NCI-H1694 treated with DMSO at 0.1 percent for 48 hours (cell line): Measurements from ENCODE around the gene KRT77.
"Not testable (repeated sequence)": the region's sequence is repeated elsewhere in the genome, so short reads cannot be mapped to it uniquely, and the experiment has no call there.

Source experiments
- DNase-seq: peaks from one replicate; lab custom pipeline; 2025; lab: John Stamatoyannopoulos, UW

The KRT77 gene

DNA sequence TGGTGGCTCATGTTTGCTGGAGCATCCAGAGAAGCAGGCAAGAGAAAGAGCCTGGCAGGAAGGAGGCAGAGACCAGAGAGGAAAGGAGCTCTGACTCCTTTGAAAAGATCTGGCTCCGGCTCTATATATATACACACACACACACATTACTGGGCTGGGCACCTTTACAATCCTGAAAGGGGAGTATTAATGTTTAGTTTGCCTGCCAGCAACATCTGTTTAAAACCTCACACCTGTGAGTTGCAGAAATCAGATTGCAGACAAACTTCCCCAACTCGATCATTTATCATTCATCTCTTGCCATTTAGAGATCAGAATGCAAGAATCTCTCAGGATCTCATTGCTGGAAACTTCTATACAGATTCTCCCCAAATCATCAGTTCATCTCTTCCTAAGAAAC lies at the start of gene KRT77:
Gene KRT77 (minus strand): TSS at position 101 of the 400 bp plus-strand sequence. CDS start 90 bp downstream, at position 11.
- no peak for DNase-seq

DNA sequence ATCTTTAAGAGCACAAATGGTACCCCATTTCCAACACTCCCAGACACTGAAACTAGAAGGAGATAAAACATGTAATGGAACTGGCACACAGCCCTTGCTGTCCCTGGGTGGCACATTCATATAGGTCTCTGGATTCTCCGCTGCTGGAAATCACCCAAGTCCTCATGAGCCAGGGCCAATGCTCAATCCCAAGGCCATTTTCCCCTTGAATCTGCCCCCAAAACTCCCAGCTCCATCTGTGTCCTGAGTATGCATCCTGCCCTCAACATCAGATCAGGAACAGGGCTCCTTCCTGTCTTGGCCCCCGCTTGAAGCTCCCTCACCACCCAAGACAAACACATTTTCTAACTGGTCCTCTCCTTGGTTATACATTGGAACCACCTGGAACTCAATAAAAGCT lies 49.2 kb upstream of the KRT77 start:
- no peak for DNase-seq

DNA sequence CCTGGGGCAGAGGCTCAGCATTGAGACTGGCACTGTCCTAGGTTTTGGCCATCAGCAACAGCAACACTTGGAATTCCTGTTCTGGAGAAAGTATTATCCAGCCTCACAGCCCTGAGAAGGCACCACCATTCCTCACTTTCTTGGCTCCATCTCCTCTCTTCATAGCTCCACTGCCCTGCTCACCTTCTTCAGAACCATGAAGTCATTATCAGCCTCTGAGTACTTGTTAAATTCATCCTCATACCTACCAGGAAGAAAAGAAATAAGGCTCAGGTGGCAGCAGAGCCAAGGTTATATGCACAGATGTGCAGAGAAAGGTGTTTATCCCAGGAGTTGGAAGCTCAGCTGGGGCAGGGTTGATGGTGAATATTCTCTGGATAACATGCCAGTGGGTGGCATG lies 48.5 kb upstream of the KRT77 start:
- no peak for DNase-seq

DNA sequence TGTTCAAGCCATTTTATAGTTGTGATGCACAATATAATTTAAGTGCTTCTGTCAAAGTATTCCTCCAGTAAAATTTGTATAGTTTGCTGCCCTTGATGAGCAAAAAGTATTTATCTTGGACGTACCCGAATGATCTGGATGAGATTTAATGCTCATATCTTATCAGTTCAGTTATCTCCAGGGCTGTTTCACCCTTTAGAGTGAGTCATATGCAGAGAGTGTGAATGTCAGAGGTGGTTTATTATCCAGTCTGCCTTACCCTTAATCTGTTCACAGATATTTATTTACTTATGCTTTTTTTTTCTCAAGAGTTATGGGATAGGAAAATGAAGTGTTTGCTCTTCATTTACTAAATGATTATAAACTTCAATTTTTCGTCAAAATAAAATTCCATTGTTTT lies 47.2 kb upstream of the KRT77 start:
- not testable (repeated sequence) for DNase-seq

DNA sequence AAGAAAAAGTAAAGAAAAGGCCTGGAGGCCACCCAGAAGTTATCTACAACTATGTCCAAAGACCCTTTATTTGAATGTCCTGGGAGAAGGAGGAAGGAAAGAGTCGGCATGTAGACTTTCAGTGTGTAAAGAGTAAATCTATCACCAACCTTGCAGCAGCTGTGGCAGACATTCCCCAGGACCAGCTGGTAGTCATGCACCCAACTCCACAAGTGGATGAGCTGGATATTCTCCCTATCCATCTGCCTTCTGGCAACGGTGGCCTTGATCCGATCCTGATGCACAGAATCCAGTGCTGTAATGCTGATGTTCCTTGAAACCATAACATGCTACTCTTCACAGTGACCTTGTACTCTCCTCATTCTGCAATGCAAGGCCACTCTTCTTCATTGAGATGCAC lies 46.5 kb upstream of the KRT77 start:
- DNase-seq = peak; percentile 5

DNA sequence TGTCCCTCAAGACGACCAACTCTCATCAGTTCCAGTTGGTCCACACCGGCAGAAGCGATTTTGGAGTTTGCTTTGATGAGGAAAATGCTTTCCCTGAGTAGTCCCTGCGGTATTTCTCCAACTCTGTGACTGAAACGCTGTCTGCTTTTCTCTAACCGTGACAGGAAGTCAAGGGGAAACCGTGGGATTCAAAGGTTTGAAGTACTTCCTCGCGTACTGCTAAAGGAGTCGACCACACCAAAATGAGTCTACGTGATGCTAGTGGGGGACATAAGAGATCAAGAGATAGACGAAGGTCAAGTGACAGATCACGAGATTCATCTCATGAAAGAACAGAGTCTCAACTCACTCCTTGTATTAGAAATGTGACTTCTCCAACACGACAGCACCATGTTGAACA lies 45.3 kb upstream of the KRT77 start:
- DNase-seq = no peak

DNA sequence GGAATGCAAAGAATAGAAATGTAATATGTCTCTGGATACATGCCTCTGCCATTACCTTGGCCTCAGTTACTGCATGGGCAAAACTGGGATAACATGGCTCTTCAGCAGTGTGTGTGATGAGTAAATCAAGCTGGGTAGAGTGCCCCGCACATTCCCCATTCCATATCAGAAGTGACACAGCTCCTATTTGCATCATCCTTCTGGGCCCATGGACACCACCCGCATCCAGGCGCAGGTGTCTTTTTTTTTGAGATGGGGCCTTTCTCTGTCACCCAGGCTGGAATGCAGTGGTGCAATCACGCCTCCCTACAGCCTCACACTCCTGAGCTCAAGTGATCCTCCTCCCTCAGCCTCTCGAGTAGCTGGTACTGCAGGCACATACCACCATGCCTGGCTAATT lies 42.2 kb upstream of the KRT77 start:
- DNase-seq = no peak

DNA sequence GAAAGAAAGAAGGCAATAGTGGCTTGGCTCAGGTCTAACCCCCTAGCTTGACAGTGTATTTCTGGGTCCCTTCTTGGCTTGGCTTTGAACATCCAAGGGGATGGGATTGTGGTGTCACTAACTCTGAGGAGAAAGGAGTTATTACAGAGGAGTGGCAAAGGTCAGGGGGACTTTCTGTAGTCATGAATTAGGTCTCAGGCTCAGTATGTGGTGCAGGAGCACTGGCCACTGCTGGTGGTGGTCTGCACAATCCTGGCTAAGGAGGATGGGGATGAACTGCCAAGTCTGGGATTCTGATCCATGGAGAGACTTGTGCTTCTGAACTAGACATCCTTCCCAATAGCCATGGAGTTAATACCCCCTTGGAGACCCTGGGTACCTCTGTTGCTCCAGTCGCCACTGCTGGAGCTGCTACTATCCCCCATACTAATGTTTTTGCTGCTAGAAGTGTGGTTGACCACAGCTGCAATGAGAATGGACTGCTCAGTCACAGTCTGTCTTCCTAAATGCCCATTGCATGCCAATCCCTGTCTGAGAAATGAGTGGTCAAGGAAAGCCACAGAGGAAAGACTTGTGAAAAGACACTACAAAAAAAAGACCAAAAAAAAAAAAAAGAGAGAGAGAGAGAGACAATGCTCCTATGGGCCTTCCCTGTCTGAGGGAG lies 41.3 kb upstream of the KRT77 start:
- DNase-seq = no peak

DNA sequence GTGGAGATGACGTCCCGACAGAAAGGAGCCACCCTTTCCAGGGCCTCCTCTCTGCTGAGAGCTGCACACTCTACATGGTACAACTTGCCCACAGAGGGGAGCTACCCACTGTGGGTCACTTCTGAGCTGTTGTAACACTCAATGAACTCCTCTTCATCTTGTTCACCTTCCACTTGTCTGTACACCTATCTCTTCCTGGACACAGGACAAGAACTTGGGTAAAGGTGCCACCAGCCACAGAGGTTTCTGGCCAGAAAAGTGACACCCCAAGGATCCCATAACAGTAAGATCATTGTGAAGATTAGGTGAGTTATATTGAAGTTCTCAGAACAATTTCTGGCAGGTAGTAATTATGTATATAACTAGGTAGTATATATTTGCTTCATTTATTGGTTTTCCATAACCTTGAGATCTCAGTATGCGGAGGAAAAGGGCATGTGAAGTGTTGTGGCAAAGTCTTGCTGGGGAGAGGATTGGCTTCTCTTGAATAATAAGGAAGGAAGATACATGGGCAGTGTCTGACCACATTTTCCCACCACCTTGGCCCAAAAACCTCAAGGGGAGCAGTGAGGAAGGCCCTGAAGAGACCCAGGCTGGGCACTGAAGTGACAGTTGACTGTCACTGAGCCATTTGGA lies 39.6 kb upstream of the KRT77 start:
- DNase-seq = no peak

DNA sequence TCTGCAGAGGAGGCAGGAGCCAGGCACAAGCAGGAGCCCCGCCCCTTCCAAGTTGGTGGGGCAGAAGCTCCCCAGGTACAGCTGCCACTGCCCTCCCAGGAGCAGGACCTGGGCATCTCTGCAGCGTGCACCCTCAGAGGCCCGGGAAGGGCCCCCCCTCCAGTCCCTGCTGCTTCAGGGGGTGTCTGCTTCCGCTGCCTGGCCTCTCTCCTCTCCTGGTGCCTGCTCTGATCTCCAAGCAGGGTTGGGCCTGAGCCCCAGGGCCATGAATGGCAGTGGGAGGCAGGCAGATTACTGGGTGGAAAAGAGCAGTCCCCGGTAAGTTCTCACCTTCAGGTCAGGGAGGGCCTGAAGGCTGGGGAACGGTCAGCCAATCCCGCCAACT lies 38.9 kb upstream of the KRT77 start:
- no peak for DNase-seq

DNA sequence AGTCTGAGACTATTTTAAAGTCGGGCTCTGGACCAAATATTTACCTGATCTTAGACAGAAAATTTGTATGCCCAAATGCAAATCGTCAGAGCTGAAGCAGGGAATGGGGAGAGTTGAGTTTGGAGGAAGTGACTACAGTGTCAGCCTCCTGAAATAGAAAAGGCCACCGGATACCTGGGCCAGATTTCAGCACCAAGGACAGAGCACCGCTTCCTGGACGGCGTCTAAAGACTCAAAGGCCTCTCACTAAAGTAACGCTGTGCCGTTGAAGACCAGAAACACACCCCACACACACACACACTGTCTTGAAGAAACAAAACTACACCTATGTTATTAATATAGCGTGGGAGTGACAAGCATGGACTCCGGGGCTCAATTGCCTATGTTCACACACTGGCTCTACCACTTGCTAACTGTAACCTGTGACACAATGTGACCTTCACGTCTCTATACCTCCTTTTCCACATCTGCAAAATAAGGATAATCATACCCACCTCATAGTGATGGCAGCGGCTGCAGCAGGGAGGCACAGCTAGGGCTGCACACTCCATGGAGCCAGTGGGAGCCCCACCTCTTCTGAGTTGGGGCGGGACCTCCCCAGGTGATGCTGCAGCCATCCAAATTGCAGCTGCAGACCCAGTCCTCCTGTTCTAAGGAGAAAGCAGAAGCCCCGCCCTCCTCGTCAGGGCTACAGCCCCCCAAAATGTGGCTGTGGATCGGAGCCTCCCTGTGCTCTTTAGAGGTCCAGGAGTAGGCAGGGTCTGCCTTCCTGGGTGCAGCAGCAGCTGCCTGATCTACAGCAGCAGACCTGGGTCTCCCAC lies 38.3 kb upstream of the KRT77 start:
- DNase-seq = no peak

DNA sequence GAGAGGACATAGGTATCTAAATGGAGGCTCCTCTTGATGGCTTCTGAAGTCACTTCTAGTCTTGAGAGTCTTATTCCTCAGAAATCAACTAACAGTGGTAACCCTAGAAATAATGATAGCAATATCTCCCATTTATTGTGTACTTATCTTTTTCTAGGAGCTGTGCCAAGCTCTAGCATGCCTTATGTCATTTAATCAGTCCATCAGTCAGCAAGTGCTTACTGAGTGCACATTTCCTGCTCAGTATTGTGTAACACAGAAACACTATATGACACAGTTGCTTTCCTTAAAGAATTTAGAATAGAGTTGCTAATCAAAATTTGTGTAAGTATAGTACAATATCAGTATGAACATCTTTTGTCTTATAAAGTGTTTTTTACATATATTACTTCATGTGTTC lies 37.3 kb upstream of the KRT77 start:
- DNase-seq = peak; percentile 56

DNA sequence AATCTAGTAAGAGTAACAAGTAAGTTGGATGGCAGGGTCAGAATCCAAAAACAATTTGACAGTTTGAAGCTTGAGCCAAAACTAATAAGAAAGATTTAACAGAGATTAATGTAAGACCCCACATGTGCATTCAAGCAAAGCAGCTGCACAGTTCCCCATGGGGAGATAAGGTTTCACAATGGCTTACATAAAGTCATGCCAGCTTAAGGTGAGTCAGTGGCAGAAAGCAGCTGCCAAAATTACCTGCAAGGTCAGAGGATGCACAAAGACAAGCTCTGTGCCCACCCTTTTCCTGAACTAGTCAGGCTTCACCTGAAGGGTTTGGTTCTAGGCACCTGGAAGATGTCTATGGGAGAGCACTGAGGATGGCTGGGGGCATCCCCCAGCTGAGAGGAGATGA lies 36.6 kb upstream of the KRT77 start:
- no peak for DNase-seq

DNA sequence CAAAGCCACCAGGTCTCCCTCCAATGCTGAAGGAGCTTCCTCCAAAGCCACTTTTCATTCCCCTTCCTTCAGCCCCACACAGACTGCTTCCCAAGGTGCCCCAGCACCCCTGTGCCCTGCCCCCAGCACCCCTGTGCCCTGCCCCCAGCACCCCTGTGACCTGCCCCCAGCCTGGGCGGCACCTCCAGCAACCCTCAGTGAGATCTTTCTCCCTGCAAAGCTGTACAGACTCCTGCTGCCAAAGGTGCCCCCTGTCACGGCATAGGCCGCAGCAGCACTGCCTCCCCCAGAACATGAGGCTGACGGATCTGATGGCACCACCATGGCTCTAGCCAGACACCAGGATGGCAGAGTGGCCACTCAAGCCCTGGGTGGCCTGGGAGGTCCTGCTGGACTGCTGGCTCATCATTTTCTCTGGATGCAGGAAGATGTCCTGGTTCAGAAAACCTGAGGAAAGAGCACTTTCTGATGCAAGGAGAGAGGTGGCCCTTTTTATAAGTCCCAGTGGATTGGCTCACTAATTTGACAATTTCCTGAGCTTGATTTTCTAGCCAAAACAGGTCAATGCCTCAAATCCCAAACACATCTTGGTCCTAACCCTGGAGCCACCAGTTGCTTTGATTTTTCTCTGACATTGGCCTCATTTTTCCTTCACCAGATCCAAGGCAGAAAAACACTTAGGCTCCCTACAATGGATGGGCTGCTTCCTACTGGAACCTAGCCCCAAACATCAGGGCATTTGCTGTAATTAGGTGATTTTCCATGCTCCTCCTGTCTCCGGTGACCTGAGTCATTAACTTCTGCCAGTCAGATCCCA lies 32.7 kb upstream of the KRT77 start:
- DNase-seq = no peak

DNA sequence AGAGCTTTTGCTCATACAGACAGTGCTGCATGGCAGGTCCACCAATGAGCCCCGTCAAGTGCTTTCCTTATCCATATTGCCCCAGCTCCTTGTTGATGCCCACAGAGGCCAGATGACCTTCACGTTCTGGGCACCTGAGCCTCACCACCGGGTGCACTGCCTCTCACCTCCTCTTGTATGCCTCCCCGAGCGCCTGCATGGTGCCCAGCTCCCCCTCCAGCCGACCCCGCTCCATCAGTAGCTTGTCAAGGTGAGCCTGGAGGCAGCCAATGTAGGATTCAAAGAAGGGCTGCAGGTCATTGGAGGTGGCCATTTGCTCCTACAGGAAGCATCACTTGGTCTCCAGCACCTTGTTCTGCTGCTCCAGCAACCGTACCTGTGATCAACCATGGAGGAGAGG lies 31.8 kb upstream of the KRT77 start:
- DNase-seq = no peak

DNA sequence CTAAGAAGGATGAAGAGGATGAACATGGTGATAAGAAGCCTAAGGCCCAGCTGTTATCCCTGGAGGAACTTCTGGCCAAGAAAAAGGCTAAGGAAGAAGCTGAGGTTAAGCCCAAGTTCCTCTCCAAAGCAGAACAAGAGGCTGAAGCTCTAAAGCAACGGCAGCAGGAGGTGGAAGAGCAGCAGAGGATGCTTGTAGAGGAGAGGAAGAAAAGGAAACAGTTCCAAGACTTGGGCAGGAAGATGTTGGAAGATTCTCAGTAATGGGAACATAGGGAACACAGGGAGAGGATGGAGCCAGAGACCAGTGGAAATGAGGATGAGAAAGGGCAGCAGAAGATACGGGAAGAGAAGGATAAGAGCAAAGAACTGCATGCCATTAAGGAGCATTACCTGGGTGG lies 27.5 kb upstream of the KRT77 start:
- DNase-seq = no peak

DNA sequence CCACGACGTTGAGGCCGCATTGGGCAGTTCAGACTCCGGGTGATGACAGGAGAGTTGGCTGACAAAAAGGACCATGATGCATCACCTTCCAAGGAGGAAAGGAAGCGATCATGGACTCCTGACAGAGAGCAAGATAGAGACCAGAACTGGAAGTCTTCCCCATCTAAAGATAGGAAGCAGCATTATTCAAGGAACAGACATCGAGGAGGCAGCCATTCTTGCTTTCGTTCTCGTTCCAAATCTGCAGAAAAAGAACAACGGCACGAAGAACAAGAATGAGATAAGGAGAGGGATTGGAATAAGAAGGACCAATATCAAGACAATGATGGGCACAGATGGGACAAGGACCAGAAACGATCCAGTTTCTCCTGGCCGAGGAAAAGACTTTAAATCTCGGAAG lies 27.1 kb upstream of the KRT77 start:
- DNase-seq = no peak

DNA sequence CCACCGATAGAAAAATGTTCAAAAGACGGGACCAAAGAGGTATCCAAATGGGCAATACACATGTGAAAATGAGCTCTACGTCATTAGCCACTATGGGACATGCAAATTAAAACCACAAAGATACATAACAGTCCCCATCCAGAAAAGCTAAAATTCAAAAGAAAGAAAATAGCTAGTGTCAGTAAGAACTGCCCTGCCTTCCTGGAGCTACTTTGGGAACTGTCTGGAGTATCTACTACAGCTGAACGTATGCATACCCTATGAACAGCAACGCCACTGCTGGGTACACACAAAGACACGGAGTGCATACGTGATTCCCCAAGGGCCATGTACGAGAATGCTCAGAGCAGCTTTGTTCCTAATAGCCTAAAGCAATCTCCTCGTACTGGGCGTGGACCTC lies 25.8 kb upstream of the KRT77 start:
- no peak for DNase-seq

DNA sequence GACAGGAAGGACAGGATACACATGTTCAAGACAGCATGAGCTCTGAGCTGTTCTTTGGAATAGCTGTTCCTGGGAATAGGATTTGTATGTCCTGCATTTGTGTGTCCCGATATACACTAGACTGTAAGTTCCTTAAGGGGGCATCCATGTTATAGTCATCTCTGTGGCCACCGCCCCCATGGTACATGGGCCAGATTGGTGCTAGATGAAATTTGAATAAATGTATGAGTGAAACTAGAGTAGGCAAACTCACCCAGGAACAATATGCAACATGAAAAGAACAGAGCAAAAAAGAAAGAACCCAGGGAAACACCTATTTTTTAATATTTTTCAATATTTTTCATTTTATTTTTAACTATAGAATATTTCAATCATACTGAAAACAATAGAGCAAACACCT lies 25.1 kb upstream of the KRT77 start:
- DNase-seq = no peak

DNA sequence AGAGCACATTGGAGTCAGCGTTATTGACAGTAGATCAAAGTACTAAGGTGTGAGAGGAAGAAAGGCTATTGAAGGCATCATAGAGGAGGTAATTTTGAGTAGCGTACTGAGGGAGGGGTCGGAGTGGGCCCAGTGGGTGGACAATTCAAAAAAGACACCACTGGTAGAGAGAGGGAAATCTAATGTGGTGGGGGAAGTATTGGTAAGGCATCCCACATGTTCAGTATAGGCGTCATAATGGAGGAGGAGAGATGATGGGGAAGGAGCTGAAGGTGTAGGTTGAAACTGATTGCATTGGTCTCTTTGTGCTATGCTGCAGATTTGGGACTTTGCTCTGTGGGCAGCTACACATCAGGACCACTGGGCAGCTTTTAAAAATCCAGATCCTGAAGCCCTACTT lies 23.7 kb upstream of the KRT77 start:
- DNase-seq = no peak

DNA sequence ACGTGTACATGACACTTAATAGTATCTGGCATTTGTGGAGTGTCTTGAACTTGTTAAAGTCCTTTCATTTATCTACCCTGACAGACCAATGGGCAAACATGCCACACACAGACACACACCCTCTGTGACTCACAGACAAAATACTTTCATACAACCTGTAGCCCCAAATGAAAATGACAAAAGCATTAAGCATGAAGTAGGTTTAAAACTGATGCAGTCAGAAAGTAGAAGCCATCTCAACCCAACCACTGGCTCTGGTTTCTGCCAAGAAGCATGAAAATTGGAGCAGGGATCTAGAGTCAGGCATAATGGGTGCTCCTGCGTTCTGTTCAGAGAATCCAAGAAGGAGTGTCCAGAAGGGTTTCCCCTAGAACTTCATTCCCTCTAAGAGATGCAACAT lies 23.1 kb upstream of the KRT77 start:
- DNase-seq = no peak

DNA sequence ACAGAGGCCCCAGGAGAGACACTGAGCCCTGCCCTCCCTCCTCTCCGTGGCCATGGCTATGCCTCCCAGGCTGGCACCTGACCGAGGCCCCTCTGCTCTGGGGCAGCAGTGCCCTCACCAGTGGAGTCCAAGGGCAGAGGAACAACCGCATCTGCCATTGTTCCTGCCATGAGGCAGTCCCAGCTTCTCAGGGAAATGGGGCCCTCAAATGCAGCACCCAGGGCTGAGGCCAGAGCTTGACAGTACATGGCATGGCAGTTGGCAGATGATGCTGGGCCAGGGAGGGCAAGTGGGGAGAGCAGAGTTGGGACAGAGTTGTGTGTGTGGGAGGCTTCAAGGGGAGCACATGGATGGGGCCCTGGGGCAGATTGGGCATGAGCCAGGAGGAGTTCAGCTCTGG lies 21.1 kb upstream of the KRT77 start:
- no peak for DNase-seq

DNA sequence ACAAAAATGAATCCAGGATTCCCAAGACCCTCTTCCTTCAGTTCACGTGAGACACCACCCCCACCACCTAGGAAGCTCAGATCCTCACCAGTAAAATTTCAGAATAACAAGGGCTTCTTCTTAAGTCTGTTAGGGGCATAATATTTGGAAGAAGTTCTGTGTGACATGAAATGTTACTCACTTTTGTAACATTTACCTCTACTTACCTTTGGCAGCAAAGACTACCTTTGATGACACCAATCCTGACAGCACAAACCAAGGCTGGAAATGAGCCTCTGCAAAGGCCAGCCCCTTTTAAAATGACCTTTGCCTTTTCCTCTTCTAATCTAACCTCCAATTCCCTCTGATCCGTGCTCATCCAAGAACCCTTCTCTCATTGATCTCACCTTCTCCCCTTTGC lies 19.4 kb upstream of the KRT77 start:
- DNase-seq = no peak
